Measurements from ENCODE around the gene HELLS. TPM values are rescaled to one million over a fixed set of nuclear protein-coding genes. Genes with fewer than 3 reads are reported as not detected.

The HELLS gene
- total and polyA plus RNA-seq, 2 of the 4 experiments (the other 2 are of a cell fraction): 15.9 to 29.8 TPM

GRCh38 chr10:94632954-94633353 lies 87.4 kb downstream of the HELLS start:
- intact Hi-C loops (cut with micrococcal nuclease): loop anchor here (10.0 kb wide), 1 partner anchor 732 kb away; no protein-coding TSS in a partner anchor
- Histone ChIP-seq H2BK15ac (ENCODE audit: low read depth, low read length) (no peak overlapping the region), H4K5ac (ENCODE audit: low read depth, low read length) (no peak overlapping the region), H2AK5ac (ENCODE audit: low read depth, low read length) (no peak overlapping the region), H3K4ac (ENCODE audit: low read depth, low read length) (no peak overlapping the region), H3K79me1 (ENCODE audit: low read depth in 1 of 2, low read length in 2 of 2) (no peaks in the 10 kb centered on the region), H3K4me3 (ENCODE audit: insufficient read depth, low read depth, low read length) (no peak overlapping the region), H2AFZ (replicated peaks; ENCODE audit: low read length, poor library complexity) (no peak overlapping the region), H4K8ac (ENCODE audit: low read depth in 2 of 2, low read length in 2 of 2) (no peak overlapping the region), H3K9ac (ENCODE audit: low read depth, low read length) (no peak overlapping the region), H3K27me3 (ENCODE audit: control insufficient read depth, insufficient read depth, low read length) (no peaks in the 10 kb centered on the region), H3K18ac (ENCODE audit: low read depth, low read length) (no peak overlapping the region), H3K27ac (ENCODE audit: insufficient read depth, low read length) (no peak overlapping the region), H3K36me3 (ENCODE audit: control insufficient read depth, insufficient read depth, low read length) (no peaks in the 10 kb centered on the region), H3K4me1 (ENCODE audit: control insufficient read depth, insufficient read depth, low read length) (no peaks in the 10 kb centered on the region), H3K9me1 (ENCODE audit: insufficient read depth, low read length) (no peaks in the 10 kb centered on the region), H3K14ac (replicated peaks; ENCODE audit: low read depth, low read length) (no peak overlapping the region), H3K56ac (ENCODE audit: extremely low read depth, insufficient read depth, low read length) (no peak overlapping the region), H2BK20ac (ENCODE audit: low read depth, low read length) (no peak overlapping the region), H3K9me3 (ENCODE audit: control insufficient read depth, insufficient read depth, low read length) (no peaks in the 10 kb centered on the region), H2BK120ac (ENCODE audit: low read depth, low read length) (no peak overlapping the region), H4K20me1 (ENCODE audit: insufficient read depth, low read length) (no peaks in the 10 kb centered on the region), H2AK9ac (replicated peaks; ENCODE audit: low read depth, low read length, poor library complexity) (no peak overlapping the region), H2BK5ac (ENCODE audit: low read depth, low read length, poor library complexity, severe bottlenecking) (no peak overlapping the region), H3K4me2 (ENCODE audit: low read depth, low read length) (no peak overlapping the region), H3K23ac (ENCODE audit: low read depth, low read length) (no peak overlapping the region), H4K91ac (ENCODE audit: insufficient read depth, low read depth, low read length) (no peak overlapping the region)
- no CpG with 5 or more reads among the region's 1 CpG for WGBS, 2 experiments (ENCODE audit: extremely low coverage in 2 of 2, insufficient read length in 1 of 2)
- DNase-seq (no peak), ATAC-seq (ENCODE audit: low read depth) (no peak)
- no peak for TF ChIP-seq RAD21 (IDR thresholded peaks at IDR 0.05; ENCODE audit: low read length)
- no peak for TF ChIP-seq NFE2L2 (IDR thresholded peaks at IDR 0.05; ENCODE audit: low read depth, low read length)
- no peak for TF ChIP-seq RFX5 (IDR thresholded peaks at IDR 0.05; ENCODE audit: low read depth, low read length)
- TF ChIP-seq CEBPB (IDR thresholded peaks at IDR 0.05; ENCODE audit: low read depth, low read length): no peak
- TF ChIP-seq SMC3 (IDR thresholded peaks at IDR 0.05; ENCODE audit: low read depth, low read length): no peak
- TF ChIP-seq POLR2A (IDR thresholded peaks at IDR 0.05; ENCODE audit: low read depth, low read length): no peak
- TF ChIP-seq, protein P1, sequence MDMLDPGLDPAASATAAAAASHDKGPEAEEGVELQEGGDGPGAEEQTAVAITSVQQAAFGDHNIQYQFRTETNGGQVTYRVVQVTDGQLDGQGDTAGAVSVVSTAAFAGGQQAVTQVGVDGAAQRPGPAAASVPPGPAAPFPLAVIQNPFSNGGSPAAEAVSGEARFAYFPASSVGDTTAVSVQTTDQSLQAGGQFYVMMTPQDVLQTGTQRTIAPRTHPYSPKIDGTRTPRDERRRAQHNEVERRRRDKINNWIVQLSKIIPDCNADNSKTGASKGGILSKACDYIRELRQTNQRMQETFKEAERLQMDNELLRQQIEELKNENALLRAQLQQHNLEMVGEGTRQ (IDR thresholded peaks at IDR 0.05; ENCODE audit: low read depth, low read length): no peak
- TF ChIP-seq MAFK (IDR thresholded peaks at IDR 0.05; ENCODE audit: low read depth, low read length): no peak
- no peak for TF ChIP-seq CTCF (conservative IDR thresholded peaks at IDR 0.05; ENCODE audit: low read depth, low read length)
- no TSS peak for BruUV-seq (replicated peaks)
- dilution Hi-C loops (cut with HindIII; ENCODE audit: low sequenced_read_pairs, unreplicated experiment): no loop called here
- in situ Hi-C loops (cut with MboI; ENCODE audit: low sequenced_read_pairs): loop anchor here (10.0 kb wide), 1 partner anchor 962 kb away; no protein-coding TSS in a partner anchor
- POLR2A ChIA-PET (ENCODE audit: unreplicated experiment): no interaction called here
- CTCF ChIA-PET: no interaction called here

Measured in IMR-90 (cell line).